GM12878 (cell line): ENCODE measurements around the gene MRPL20. TPM values are rescaled to one million over a fixed set of nuclear protein-coding genes. Genes with fewer than 3 reads are reported as not detected.

Experiments
- BACH1 ChIP-seq: fragments of 450-650 bp; IDR thresholded peaks from 2 replicates; pipeline ENCODE4 v1.6.1; 2017; ENCODE audit warnings: mild to moderate bottlenecking, borderline replicate concordance
- BCLAF1 ChIP-seq: fragments of 450-650 bp; IDR thresholded peaks from 2 replicates; pipeline ENCODE4 v1.6.1; 2017; ENCODE audit warnings: antibody characterized with exemption, mild to moderate bottlenecking, moderate library complexity
- BHLHE40 ChIP-seq, 2 experiments: fragments of 450-650 bp in 1 of 2; IDR thresholded peaks; 2 replicates each; pipeline ENCODE4 v1.6.1; 2011 to 2017; ENCODE audit warnings: low read depth in 2 of 2, borderline replicate concordance in 1 of 2, improper control_type of control experiment in 1 of 2, low read length in 1 of 2, mild to moderate bottlenecking in 1 of 2
- CEBPZ ChIP-seq: fragments of 150-350 bp; IDR thresholded peaks from 2 replicates; pipeline ENCODE4 v1.6.1; 2016; ENCODE audit warnings: low read depth, low read length
- CHD1 ChIP-seq: IDR thresholded peaks from 2 replicates; pipeline ENCODE4 v1.6.1; 2012; ENCODE audit warnings: low read depth, low read length, improper control_type of control experiment
- CREM ChIP-seq: IDR thresholded peaks from 2 replicates; pipeline ENCODE4 v1.6.1; 2014; ENCODE audit warnings: antibody characterized with exemption, low read depth
- DPF2 ChIP-seq: fragments of 450-650 bp; IDR thresholded peaks from 2 replicates; pipeline ENCODE4 v1.6.1; 2017; ENCODE audit warnings: mild to moderate bottlenecking
- LARP7 ChIP-seq: fragments of 450-650 bp; IDR thresholded peaks from 2 replicates; pipeline ENCODE4 v1.6.1; 2017; ENCODE audit warnings: mild to moderate bottlenecking
- MLLT1 ChIP-seq: fragments of 450-650 bp; IDR thresholded peaks from 2 replicates; pipeline ENCODE4 v1.6.1; 2016; ENCODE audit warnings: mild to moderate bottlenecking
- MXI1 ChIP-seq: fragments of 150-350 bp; IDR thresholded peaks from 2 replicates; pipeline ENCODE4 v1.6.1; 2011; ENCODE audit warnings: low read depth, mild to moderate bottlenecking, inconsistent platforms, low read length, improper control_type of control experiment
- NFYA ChIP-seq: IDR thresholded peaks from 2 replicates; pipeline ENCODE4 v1.6.1; 2011; ENCODE audit warnings: low read depth, mild to moderate bottlenecking, low read length, improper control_type of control experiment, borderline replicate concordance
- NFYB ChIP-seq: IDR thresholded peaks from 2 replicates; pipeline ENCODE4 v1.6.1; 2011; ENCODE audit warnings: low read depth, mild to moderate bottlenecking, low read length, improper control_type of control experiment, moderate library complexity; ENCODE audit not compliant: insufficient read depth
- PKNOX1 ChIP-seq: fragments of 450-650 bp; IDR thresholded peaks from 2 replicates; pipeline ENCODE4 v1.6.1; 2016; ENCODE audit warnings: mild to moderate bottlenecking
- POU2F2 ChIP-seq: IDR thresholded peaks from 3 replicates; pipeline ENCODE4 v1.6.1; 2011; ENCODE audit warnings: low read depth, mild to moderate bottlenecking, low read length, borderline replicate concordance
- SIX5 ChIP-seq: IDR thresholded peaks from 2 replicates; pipeline ENCODE4 v1.6.1; 2011; ENCODE audit warnings: mild to moderate bottlenecking, low read depth, low read length, moderate library complexity; ENCODE audit not compliant: severe bottlenecking
- SMARCA5 ChIP-seq: fragments of 450-650 bp; IDR thresholded peaks from 2 replicates; pipeline ENCODE4 v1.6.1; 2017; ENCODE audit warnings: mild to moderate bottlenecking
- SP1 ChIP-seq: IDR thresholded peaks from one replicate; pipeline ENCODE4 v1.6.1; 2011; ENCODE audit warnings: low read depth, low read length
- SRF ChIP-seq, 2 experiments: IDR thresholded peaks; 2 replicates each; pipeline ENCODE4 v1.6.1; 2011; ENCODE audit warnings: low read depth in 2 of 2, low read length in 2 of 2, mild to moderate bottlenecking in 1 of 2, moderate library complexity in 1 of 2
- YY1 ChIP-seq: IDR thresholded peaks from 2 replicates; pipeline ENCODE4 v1.6.1; 2011; ENCODE audit warnings: low read depth, mild to moderate bottlenecking, low read length
- polyA plus RNA-seq, 11 experiments: library from polyadenylated mRNA; depleted of rRNA in 4 of 11; unstranded in 6 of 11; stranded (reverse) in 5 of 11; fragments of >200 nt; fragmentation: Nextera tagmentation in 4 of 11; fragmentation: Illumina TruSeq in 1 of 11; extraction: Ambion mirVana in 4 of 11; extraction: Trizol in 1 of 11; gene quantifications; 1 replicate in 1 of 11; 2 replicates in 10 of 11; pipeline versions ENCODE4 v1.2.1 to v1.2.3, GENCODE V29; 2011 to 2016; ENCODE audit warnings: inconsistent platforms in 2 of 11, missing spikeins in 2 of 11, low read depth in 1 of 11
- total RNA-seq, 4 experiments: library from RNA; depleted of rRNA in 3 of 4; stranded (reverse); fragments of >200 nt in 3 of 4; fragmentation: Illumina TruSeq in 1 of 4; extraction: Trizol in 1 of 4; gene quantifications; 2 replicates each; pipeline versions ENCODE4 v1.2.1 to v1.2.3, GENCODE V29; 2013 to 2021

The MRPL20 gene
- total and polyA plus RNA-seq, 10 of the 15 experiments (the other 5 are each of a cell fraction or from before 2014, with no cell fraction given), result 129 to 525 (median 255) TPM

GRCh38 chr1:1399187-1399871, 7.8 kb downstream of the MRPL20 start, which contains the start of gene CCNL2 (continued):
- TF ChIP-seq POU2F2 (peak; percentile 63; the same call in 1 of the 3 replicates), MLLT1 (0 out of 2 replicates have a peak, but pooled peaks have one; percentile 11), NFYB (peak; percentile 98), LARP7 (peak; percentile 89; the same call in 1 of the 2 replicates), SRF (IDR thresholded peaks at IDR 0.05; ENCODE audit: low read depth in 2 of 2, low read length in 2 of 2) (0 out of 4 replicates have a peak, but pooled peaks of 1 of the 2 experiments have one; percentile 15), YY1 (peak; percentile 96), BACH1 (peak; percentile 61), BHLHE40 (IDR thresholded peaks at IDR 0.05; ENCODE audit: borderline replicate concordance in 1 of 2, low read depth in 2 of 2, low read length in 1 of 2) (peak; percentile 70 to 93), NFYA (peak; percentile 47), DPF2 (peak; percentile 99), CREM (peak; percentile 91), SP1 (peak; percentile 99), CHD1 (no peak), MXI1 (peak; percentile 90), SIX5 (no peak), SMARCA5 (peak; percentile 68; the same call in 1 of the 2 replicates), CEBPZ (peak; percentile 11; the same call in 1 of the 2 replicates), BCLAF1 (no peak), PKNOX1 (peak; percentile 99)
